ENCODE measurements around the gene TOX2. TPM values are rescaled to one million over a fixed set of nuclear protein-coding genes. Genes with fewer than 3 reads are reported as not detected.

Gene TOX2
- total and polyA plus RNA-seq, 2 of the 8 experiments (the other 6 are each of a cell fraction or from before 2014, with no cell fraction given): 1.8 to 3.4 TPM

- TF ChIP-seq, protein P1, sequence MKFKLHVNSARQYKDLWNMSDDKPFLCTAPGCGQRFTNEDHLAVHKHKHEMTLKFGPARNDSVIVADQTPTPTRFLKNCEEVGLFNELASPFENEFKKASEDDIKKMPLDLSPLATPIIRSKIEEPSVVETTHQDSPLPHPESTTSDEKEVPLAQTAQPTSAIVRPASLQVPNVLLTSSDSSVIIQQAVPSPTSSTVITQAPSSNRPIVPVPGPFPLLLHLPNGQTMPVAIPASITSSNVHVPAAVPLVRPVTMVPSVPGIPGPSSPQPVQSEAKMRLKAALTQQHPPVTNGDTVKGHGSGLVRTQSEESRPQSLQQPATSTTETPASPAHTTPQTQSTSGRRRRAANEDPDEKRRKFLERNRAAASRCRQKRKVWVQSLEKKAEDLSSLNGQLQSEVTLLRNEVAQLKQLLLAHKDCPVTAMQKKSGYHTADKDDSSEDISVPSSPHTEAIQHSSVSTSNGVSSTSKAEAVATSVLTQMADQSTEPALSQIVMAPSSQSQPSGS (IDR thresholded peaks at IDR 0.05; ENCODE audit: low read length): no peak
These were observed 155.7 kb downstream of the TOX2 start (continued) for GRCh38 chr20:44070139-44070900.

All from H1 (cell line).